ENCODE data around the gene RNF14. TPM values are rescaled to one million over a fixed set of nuclear protein-coding genes. Genes with fewer than 3 reads are reported as not detected.

RNF14 gene
- total RNA-seq, 1 experiment from 2014 or later, result 72.1 TPM

- Histone ChIP-seq H3K4me3 (ENCODE audit: low read depth in 2 of 2, low read length in 2 of 2) (peak overlapping the region; percentile 83 to 99), H3K27ac (ENCODE audit: low read length) (peak overlapping the region; percentile 96), H3K27me3 (ENCODE audit: control insufficient read depth, insufficient read depth, low read length) (no peaks in the 10 kb centered on the region), H3K36me3 (ENCODE audit: control insufficient read depth, insufficient read depth, low read length) (peaks cover 3% of the 10 kb centered on the region), H3K9me3 (ENCODE audit: control insufficient read depth, insufficient read depth, low read depth, low read length) (no peaks in the 10 kb centered on the region), H3K4me1 (ENCODE audit: control insufficient read depth, insufficient read depth, low read length) (peaks cover 25% of the 10 kb centered on the region)
- TF ChIP-seq TCF7L2 (IDR thresholded peaks at IDR 0.05; ENCODE audit: low read depth, low read length) (no peak), CTCF (IDR thresholded peaks at IDR 0.05) (peak; percentile 77)
- CTCF ChIA-PET, result interaction anchor here (0.5 to 1.5 kb wide), 4 partner anchors 12 to 132 kb away, joined by 3 to 12 read pairs (median 7); no protein-coding TSS in a partner anchor
- DNase-seq (ENCODE audit: low read depth, low spot score) (no peak), ATAC-seq (peak; percentile 63)
- BruUV-seq (replicated peaks), result no TSS peak
- in situ Hi-C loops (cut with HindIII; ENCODE audit: low pct_unique_long_range_greater_than_20kb, low sequenced_read_pairs) (no loop called here), intact Hi-C loops (cut with micrococcal nuclease; ENCODE audit: unreplicated experiment) (loop anchor here (2.0 kb wide), 1 partner anchor 133 kb away; no protein-coding TSS in a partner anchor)
- POLR2A ChIA-PET, result no interaction called here
Measured at GRCh38 chr5:142012186-142012785, 43.4 kb downstream of the RNF14 start.

GRCh38 chr5:142012792-142013388, 44.0 kb downstream of the RNF14 start, which contains the start of gene GNPDA1:
Gene GNPDA1, minus strand, starts transcription at chr5:142013027. Its CDS starts 992 bp downstream, at chr5:142012035.
- Histone ChIP-seq H3K36me3 (ENCODE audit: control insufficient read depth, insufficient read depth, low read length) (peaks cover 3% of the 10 kb centered on the region), H3K9me3 (ENCODE audit: control insufficient read depth, insufficient read depth, low read depth, low read length) (no peaks in the 10 kb centered on the region), H3K27me3 (ENCODE audit: control insufficient read depth, insufficient read depth, low read length) (no peaks in the 10 kb centered on the region), H3K4me3 (ENCODE audit: low read depth in 2 of 2, low read length in 2 of 2) (peak within 1 kb of the TSS; percentile 83 to 99), H3K27ac (ENCODE audit: low read length) (peak within 1 kb of the TSS; percentile 96), H3K4me1 (ENCODE audit: control insufficient read depth, insufficient read depth, low read length) (peaks cover 25% of the 10 kb centered on the region)
- in situ Hi-C loops (cut with HindIII; ENCODE audit: low pct_unique_long_range_greater_than_20kb, low sequenced_read_pairs), result no loop called here
- DNase-seq (ENCODE audit: low read depth, low spot score), result no peak
- TF ChIP-seq CTCF (IDR thresholded peaks at IDR 0.05), result no peak
- TF ChIP-seq REST (IDR thresholded peaks at IDR 0.05; ENCODE audit: insufficient read depth in 1 of 2, low read depth in 2 of 2, low read length in 1 of 2), result no peak
- TF ChIP-seq POLR2AphosphoS5 (IDR thresholded peaks at IDR 0.05; ENCODE audit: low read depth, low read length), result peak; percentile 82
- TF ChIP-seq TCF7L2 (IDR thresholded peaks at IDR 0.05; ENCODE audit: low read depth, low read length), result no peak
- no peak for TF ChIP-seq SIN3A (IDR thresholded peaks at IDR 0.05; ENCODE audit: borderline replicate concordance, insufficient read depth, low read depth, low read length)
- intact Hi-C loops (cut with micrococcal nuclease; ENCODE audit: unreplicated experiment), result loop anchor here (2.0 kb wide), 1 partner anchor 132 kb away; no protein-coding TSS in a partner anchor
- ChIA-PET POLR2A (no interaction called here), CTCF (interaction anchor here (0.7 kb wide), 1 partner anchor 130 kb away, joined by 4 read pairs; no protein-coding TSS in a partner anchor)
- BruUV-seq (replicated peaks), result no TSS peak
- ATAC-seq, result peak; percentile 92
